OCI-LY1 (cell line): ENCODE results near the gene ARHGAP10.

Experiments used
- CTCF ChIP-seq: fragments of 200-600 bp; sonication (generic), shearing (Covaris generic); IDR thresholded peaks from 2 replicates; pipeline ENCODE4 v1.5.1; 2017; ENCODE audit warnings: mild to moderate bottlenecking, antibody characterized with exemption, low read length, moderate library complexity, mixed read lengths
- EZH2 ChIP-seq: fragments of 200-600 bp; sonication (generic), shearing (Covaris generic); IDR thresholded peaks from 2 replicates; pipeline ENCODE4 v1.8.0; 2017; ENCODE audit warnings: borderline replicate concordance, mixed run types, mild to moderate bottlenecking, antibody characterized with exemption, low read length, moderate library complexity, mixed read lengths

- TF ChIP-seq CTCF (no peak), EZH2 (no peak)
Measured at GRCh38 chr4:148055844-148056243, 324.0 kb downstream of the ARHGAP10 start.
